HepG2 (cell line): ENCODE measurements around the gene DPYD. TPM values are rescaled to one million over a fixed set of nuclear protein-coding genes. Genes with fewer than 3 reads are reported as not detected.

Source experiments
- ERF ChIP-seq: IDR thresholded peaks from 2 replicates; pipeline ENCODE4 v1.6.1; 2018; ENCODE audit warnings: missing biosample characterization, missing genetic modification reagents
- GLI4 ChIP-seq: sonication (generic); formaldehyde crosslinking; IDR thresholded peaks from 2 replicates; pipeline ENCODE4 v1.5.1; 2020; ENCODE audit warnings: missing genetic modification reagents, mild to moderate bottlenecking, moderate library complexity, borderline replicate concordance
- KMT2A ChIP-seq: sonication (generic); formaldehyde crosslinking; IDR thresholded peaks from 2 replicates; pipeline ENCODE4 v1.4.0; 2020; ENCODE audit warnings: missing genetic modification reagents
- KMT2B ChIP-seq: IDR thresholded peaks from 2 replicates; pipeline ENCODE4 v1.6.1; 2016; ENCODE audit warnings: missing genetic modification reagents, missing compliant biosample characterization
- MXI1 ChIP-seq: IDR thresholded peaks from 3 replicates; pipeline ENCODE4 v1.6.1; 2012; ENCODE audit warnings: low read depth, low read length, inconsistent platforms, borderline replicate concordance
- TEAD2 ChIP-seq: sonication (generic); formaldehyde crosslinking; IDR thresholded peaks from 2 replicates; pipeline ENCODE4 v1.9.0; 2021; ENCODE audit warnings: missing genetic modification reagents
- ZNF292 ChIP-seq: sonication (generic); formaldehyde crosslinking; IDR thresholded peaks from 2 replicates; pipeline ENCODE4 v1.8.1; 2022; ENCODE audit warnings: mild to moderate bottlenecking, low read depth, missing genetic modification reagents, borderline replicate concordance
- ZNF441 ChIP-seq: sonication (generic); formaldehyde crosslinking; IDR thresholded peaks from 2 replicates; pipeline ENCODE4 v1.7.0; 2021; ENCODE audit warnings: missing genetic modification reagents, borderline replicate concordance
- polyA plus RNA-seq, 8 experiments: library from polyadenylated mRNA; depleted of rRNA in 3 of 8; stranded (reverse) in 7 of 8; unstranded in 1 of 8; fragments of >200 nt; fragmentation: Illumina TruSeq in 4 of 8; extraction: Trizol in 4 of 8; gene quantifications; 2 replicates each; pipeline versions ENCODE4 v1.2.1 to v1.2.3, GENCODE V29; 2011 to 2016; ENCODE audit warnings: low read depth in 4 of 8, missing spikeins in 1 of 8, mixed read lengths in 1 of 8; ENCODE audit not compliant: insufficient read depth in 1 of 8
- total RNA-seq, 5 experiments: library from RNA; depleted of rRNA; stranded (reverse); fragments of >200 nt; fragmentation: Illumina TruSeq; extraction: Trizol; gene quantifications; 2 replicates each; pipeline ENCODE4 v1.2.3, GENCODE V29; 2016; ENCODE audit warnings: low read depth in 1 of 5
- TF ChIP-seq, protein P1 (sequence below): sonication (generic); formaldehyde crosslinking; IDR thresholded peaks from 2 replicates; pipeline ENCODE4 v1.5.0; 2020; ENCODE audit warnings: missing genetic modification reagents
- TF ChIP-seq, protein P2 (sequence below): sonication (generic); formaldehyde crosslinking; IDR thresholded peaks from one replicate; pipeline ENCODE4 v1.5.1; 2020; ENCODE audit warnings: mild to moderate bottlenecking, missing genetic modification reagents; ENCODE audit errors: not compliant biosample characterization
- TF ChIP-seq, protein P3 (sequence below): sonication (generic); formaldehyde crosslinking; IDR thresholded peaks from 2 replicates; pipeline ENCODE4 v1.5.0; 2020; ENCODE audit warnings: missing genetic modification reagents
- TF ChIP-seq, protein P4 (sequence below): sonication (generic); formaldehyde crosslinking; IDR thresholded peaks from 2 replicates; pipeline ENCODE4 v1.4.0; 2020; ENCODE audit warnings: missing genetic modification reagents, low read depth, mild to moderate bottlenecking, borderline replicate concordance
- TF ChIP-seq, protein P5 (sequence below): IDR thresholded peaks from 2 replicates; pipeline ENCODE4 v1.6.1; 2012; ENCODE audit warnings: low read depth, low read length, improper control_type of control experiment

Gene DPYD
- total and polyA plus RNA-seq, 2 of the 13 experiments (the other 11 are each of a cell fraction or from before 2014, with no cell fraction given): 1.3 to 3.4 TPM

DNA sequence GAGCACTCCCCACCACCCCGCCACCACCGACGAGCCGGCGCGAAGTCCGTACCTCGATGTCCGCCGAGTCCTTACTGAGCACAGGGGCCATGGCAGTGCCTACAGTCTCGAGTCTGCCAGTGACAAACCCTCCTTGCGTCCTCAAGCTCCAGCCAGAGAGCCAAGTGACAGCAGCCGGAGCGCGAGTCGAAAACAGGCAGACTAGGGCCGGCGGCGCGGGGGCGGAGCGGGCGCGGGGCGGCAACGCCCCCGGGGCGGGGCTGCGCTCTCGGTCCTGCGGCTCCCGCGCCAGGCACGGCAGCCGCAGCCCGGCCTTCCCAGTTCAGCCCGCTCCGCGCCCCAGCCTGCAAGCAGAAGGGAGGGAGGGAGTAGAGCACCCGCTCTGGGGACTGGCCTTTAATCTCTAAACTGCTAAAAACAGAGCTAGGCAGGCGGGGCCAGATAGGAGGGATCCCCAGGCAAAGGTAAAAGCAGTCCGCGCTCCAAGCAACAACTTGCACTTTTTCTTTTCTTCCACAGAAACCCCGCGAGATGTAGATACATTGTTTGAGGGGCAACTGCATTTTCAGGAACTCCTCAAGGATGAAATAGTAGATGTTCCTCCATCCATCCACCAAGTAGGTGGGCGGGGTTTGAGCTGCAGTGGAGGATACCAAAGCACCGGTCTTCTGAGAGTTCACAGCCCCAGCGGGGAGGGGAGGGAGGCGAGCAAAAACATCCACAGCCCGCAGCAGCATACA, at the start of gene DPYD (continued):
- peak; percentile 69; the same call in 1 of the 2 replicates for TF ChIP-seq ZNF292 (CRISPR knock-in tag)
- TF ChIP-seq MXI1: peak; percentile 46; the same call in 1 of the 3 replicates
- no peak for TF ChIP-seq ERF
- TF ChIP-seq, protein P1, sequence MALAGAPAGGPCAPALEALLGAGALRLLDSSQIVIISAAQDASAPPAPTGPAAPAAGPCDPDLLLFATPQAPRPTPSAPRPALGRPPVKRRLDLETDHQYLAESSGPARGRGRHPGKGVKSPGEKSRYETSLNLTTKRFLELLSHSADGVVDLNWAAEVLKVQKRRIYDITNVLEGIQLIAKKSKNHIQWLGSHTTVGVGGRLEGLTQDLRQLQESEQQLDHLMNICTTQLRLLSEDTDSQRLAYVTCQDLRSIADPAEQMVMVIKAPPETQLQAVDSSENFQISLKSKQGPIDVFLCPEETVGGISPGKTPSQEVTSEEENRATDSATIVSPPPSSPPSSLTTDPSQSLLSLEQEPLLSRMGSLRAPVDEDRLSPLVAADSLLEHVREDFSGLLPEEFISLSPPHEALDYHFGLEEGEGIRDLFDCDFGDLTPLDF (CRISPR knock-in tag): 0 out of 2 replicates have a peak, but pooled peaks have one; percentile 8
- TF ChIP-seq GLI4 (CRISPR knock-in tag): no peak
- TF ChIP-seq ZNF441 (CRISPR knock-in tag): peak; percentile 67; the same call in 1 of the 2 replicates
- TF ChIP-seq, protein P2, sequence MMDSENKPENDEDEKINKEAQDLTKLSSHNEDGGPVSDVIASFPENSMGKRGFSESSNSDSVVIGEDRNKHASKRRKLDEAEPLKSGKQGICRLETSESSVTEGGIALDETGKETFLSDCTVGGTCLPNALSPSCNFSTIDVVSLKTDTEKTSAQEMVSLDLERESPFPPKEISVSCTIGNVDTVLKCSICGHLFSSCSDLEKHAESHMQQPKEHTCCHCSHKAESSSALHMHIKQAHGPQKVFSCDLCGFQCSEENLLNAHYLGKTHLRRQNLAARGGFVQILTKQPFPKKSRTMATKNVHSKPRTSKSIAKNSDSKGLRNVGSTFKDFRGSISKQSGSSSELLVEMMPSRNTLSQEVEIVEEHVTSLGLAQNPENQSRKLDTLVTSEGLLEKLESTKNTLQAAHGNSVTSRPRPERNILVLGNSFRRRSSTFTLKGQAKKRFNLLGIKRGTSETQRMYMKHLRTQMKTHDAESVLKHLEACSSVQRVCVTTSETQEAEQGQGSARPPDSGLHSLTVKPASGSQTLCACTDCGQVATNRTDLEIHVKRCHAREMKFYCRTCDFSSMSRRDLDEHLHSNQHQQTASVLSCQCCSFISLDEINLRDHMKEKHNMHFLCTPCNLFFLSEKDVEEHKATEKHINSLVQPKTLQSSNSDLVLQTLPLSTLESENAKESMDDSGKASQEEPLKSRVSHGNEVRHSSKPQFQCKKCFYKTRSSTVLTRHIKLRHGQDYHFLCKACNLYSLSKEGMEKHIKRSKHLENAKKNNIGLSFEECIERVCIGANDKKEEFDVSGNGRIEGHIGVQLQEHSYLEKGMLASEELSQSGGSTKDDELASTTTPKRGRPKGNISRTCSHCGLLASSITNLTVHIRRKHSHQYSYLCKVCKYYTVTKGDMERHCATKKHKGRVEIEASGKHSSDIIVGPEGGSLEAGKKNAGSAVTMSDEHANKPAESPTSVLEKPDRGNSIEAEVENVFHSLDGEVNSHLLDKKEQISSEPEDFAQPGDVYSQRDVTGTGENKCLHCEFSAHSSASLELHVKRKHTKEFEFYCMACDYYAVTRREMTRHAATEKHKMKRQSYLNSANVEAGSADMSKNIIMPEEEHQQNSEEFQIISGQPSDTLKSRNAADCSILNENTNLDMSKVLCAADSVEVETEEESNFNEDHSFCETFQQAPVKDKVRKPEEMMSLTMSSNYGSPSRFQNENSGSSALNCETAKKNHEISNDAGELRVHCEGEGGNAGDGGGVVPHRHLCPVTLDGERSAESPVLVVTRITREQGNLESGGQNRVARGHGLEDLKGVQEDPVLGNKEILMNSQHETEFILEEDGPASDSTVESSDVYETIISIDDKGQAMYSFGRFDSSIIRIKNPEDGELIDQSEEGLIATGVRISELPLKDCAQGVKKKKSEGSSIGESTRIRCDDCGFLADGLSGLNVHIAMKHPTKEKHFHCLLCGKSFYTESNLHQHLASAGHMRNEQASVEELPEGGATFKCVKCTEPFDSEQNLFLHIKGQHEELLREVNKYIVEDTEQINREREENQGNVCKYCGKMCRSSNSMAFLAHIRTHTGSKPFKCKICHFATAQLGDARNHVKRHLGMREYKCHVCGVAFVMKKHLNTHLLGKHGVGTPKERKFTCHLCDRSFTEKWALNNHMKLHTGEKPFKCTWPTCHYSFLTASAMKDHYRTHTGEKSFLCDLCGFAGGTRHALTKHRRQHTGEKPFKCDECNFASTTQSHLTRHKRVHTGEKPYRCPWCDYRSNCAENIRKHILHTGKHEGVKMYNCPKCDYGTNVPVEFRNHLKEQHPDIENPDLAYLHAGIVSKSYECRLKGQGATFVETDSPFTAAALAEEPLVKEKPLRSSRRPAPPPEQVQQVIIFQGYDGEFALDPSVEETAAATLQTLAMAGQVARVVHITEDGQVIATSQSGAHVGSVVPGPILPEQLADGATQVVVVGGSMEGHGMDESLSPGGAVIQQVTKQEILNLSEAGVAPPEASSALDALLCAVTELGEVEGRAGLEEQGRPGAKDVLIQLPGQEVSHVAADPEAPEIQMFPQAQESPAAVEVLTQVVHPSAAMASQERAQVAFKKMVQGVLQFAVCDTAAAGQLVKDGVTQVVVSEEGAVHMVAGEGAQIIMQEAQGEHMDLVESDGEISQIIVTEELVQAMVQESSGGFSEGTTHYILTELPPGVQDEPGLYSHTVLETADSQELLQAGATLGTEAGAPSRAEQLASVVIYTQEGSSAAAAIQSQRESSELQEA (CRISPR knock-in tag): no peak
- TF ChIP-seq, protein P3, sequence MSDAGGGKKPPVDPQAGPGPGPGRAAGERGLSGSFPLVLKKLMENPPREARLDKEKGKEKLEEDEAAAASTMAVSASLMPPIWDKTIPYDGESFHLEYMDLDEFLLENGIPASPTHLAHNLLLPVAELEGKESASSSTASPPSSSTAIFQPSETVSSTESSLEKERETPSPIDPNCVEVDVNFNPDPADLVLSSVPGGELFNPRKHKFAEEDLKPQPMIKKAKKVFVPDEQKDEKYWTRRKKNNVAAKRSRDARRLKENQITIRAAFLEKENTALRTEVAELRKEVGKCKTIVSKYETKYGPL (CRISPR knock-in tag): no peak
- no peak for TF ChIP-seq KMT2B
- TF ChIP-seq, protein P4, sequence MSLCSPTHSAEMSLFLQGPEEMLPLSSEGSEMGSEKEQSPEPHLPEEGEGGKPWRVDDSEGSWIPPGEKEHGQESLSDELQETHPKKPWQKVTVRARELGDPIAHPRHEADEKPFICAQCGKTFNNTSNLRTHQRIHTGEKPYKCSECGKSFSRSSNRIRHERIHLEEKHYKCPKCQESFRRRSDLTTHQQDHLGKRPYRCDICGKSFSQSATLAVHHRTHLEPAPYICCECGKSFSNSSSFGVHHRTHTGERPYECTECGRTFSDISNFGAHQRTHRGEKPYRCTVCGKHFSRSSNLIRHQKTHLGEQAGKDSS: no peak
- peak; percentile 49 for TF ChIP-seq KMT2A (CRISPR knock-in tag)
- TF ChIP-seq TEAD2 (CRISPR knock-in tag): no peak
- TF ChIP-seq, protein P5, sequence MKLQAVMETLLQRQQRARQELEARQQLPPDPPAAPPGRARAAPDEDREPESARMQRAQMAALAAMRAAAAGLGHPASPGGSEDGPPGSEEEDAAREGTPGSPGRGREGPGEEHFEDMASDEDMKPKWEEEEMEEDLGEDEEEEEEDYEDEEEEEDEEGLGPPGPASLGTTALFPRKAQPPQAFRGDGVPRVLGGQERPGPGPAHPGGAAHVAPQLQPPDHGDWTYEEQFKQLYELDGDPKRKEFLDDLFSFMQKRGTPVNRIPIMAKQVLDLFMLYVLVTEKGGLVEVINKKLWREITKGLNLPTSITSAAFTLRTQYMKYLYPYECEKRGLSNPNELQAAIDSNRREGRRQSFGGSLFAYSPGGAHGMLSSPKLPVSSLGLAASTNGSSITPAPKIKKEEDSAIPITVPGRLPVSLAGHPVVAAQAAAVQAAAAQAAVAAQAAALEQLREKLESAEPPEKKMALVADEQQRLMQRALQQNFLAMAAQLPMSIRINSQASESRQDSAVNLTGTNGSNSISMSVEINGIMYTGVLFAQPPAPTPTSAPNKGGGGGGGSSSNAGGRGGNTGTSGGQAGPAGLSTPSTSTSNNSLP: peak; percentile 16; the same call in 1 of the 2 replicates
